Lower leg skin (tissue), 4 donors: Measurements from ENCODE around the gene ZNF280B. TPM values are rescaled to one million over a fixed set of nuclear protein-coding genes. Genes with fewer than 3 reads are reported as not detected.

Experiments used
- DNase-seq, 2 donors: peaks; one replicate each; pipeline ENCODE4 v3.0.0-alpha.2; 2019; ENCODE audit warnings: low spot score in 2 of 2
- H3K4me3 ChIP-seq: fragments of 200-600 bp; sonication (generic); 2 replicates; pipeline ENCODE4 v1.5.1; 2017; ENCODE audit warnings: mild to moderate bottlenecking, low read depth; ENCODE audit not compliant: poor library complexity, severe bottlenecking
- POLR2A ChIP-seq, 2 donors: fragments of 450-650 bp; IDR thresholded peaks; one replicate each; pipeline ENCODE4 v1.6.1; 2016 to 2017; ENCODE audit warnings: antibody characterized with exemption in 2 of 2, mild to moderate bottlenecking in 1 of 2, moderate library complexity in 1 of 2
- WGBS, 2 donors: methylation state at CpG; one replicate each; pipeline ENCODE4 v1.1.5; 2018; 5-methylcytosine and 5-hydroxymethylcytosine counted together
- intact Hi-C: fragments of 100-400 bp; cut with DNase I; formaldehyde crosslinking; loops from one replicate; pipeline ENCODE4 v1.15.0; 2023; ENCODE audit warnings: low total_unique reads
- total RNA-seq, 4 donors: library from RNA; depleted of rRNA; stranded (reverse); fragments of >200 nt; gene quantifications; one replicate each; pipeline ENCODE4 v1.1.0, GENCODE V29; 2016
- TF ChIP-seq, protein P1 (sequence below), 3 donors: fragments of 450-650 bp; IDR thresholded peaks; one replicate each; pipeline ENCODE4 v1.5.1; 2016; ENCODE audit warnings: antibody characterized with exemption in 3 of 3, mild to moderate bottlenecking in 3 of 3, moderate library complexity in 2 of 3

ZNF280B gene
- total RNA-seq, 4 donors from 2014 or later: 0.08 to 0.32 (median 0.24) TPM

DNA sequence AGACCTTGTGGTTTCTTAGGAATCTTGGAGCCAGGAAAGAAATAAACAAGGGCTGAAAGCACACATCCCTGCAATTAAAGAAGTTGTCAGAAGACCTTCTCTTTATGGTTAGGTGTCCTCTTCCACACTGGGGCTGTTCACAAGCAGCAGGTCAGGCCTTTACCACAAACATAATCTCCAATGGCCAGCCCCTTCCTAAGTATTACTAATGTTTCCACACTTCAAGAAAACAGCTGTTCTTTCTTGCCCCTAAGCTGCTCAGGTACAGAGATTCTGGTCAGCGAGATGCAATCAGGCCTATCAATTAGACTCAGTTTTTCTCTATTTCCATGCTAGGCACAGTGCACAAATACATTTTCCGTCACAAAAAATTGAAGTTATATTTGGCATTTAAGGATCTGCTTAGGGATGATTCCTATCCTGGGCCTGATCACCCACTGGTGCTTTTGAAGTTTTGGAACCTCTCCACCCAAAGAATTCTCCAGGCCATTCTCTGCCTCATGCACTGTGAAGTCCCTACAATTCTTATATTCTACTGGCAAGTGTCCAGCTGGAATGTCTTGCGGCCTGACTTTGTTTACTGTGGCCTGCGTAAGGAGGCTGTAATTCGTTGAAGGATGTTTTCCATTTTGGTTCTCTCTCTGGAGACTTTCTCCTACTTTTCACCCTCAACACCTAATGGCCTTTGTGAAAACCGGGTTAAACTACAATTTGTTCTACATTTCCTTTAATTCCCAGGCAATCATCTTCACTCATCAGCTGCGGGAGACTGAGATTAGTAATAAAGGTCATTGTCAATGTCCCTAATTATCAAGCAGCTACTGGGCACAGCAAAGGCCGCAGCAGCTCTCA, 45.4 kb upstream of the ZNF280B start:
- DNase-seq: no peak
- intact Hi-C loops: no loop called here
- TF ChIP-seq POLR2A (IDR thresholded peaks at IDR 0.05): no peak
- TF ChIP-seq, protein P1, sequence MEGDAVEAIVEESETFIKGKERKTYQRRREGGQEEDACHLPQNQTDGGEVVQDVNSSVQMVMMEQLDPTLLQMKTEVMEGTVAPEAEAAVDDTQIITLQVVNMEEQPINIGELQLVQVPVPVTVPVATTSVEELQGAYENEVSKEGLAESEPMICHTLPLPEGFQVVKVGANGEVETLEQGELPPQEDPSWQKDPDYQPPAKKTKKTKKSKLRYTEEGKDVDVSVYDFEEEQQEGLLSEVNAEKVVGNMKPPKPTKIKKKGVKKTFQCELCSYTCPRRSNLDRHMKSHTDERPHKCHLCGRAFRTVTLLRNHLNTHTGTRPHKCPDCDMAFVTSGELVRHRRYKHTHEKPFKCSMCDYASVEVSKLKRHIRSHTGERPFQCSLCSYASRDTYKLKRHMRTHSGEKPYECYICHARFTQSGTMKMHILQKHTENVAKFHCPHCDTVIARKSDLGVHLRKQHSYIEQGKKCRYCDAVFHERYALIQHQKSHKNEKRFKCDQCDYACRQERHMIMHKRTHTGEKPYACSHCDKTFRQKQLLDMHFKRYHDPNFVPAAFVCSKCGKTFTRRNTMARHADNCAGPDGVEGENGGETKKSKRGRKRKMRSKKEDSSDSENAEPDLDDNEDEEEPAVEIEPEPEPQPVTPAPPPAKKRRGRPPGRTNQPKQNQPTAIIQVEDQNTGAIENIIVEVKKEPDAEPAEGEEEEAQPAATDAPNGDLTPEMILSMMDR (IDR thresholded peaks at IDR 0.05): no peak
- no peak overlapping the region for H3K4me3 ChIP-seq
- WGBS, 2 donors: 66 to 67% methylated on average over 8 of the region's 8 CpGs

DNA sequence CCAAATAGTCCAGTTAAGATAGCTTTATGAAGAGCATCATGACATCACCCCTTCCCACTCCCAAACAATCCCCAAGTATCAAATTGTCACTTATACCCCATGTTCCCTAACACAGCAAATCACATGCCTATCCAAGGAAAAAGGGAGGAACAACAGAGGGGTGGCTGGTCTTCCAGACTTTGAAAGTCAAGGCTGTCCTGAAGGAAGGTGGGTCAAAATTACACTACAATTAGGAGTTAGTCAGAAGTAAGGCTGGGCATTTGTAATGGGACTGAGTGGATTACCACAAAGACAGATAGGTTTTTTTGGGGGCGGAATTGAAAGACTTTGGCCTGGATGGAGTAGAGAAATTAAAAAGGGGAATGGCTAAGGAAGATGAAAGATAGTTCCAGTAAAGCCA, 44.6 kb upstream of the ZNF280B start:
- no peak for TF ChIP-seq POLR2A (IDR thresholded peaks at IDR 0.05)
- TF ChIP-seq, protein P1 (IDR thresholded peaks at IDR 0.05): no peak
- DNase-seq: no peak
- intact Hi-C loops: no loop called here
- no peak overlapping the region for H3K4me3 ChIP-seq
- 80 to 91% methylated on average over 1 of the region's 1 CpG for WGBS, 2 donors

DNA sequence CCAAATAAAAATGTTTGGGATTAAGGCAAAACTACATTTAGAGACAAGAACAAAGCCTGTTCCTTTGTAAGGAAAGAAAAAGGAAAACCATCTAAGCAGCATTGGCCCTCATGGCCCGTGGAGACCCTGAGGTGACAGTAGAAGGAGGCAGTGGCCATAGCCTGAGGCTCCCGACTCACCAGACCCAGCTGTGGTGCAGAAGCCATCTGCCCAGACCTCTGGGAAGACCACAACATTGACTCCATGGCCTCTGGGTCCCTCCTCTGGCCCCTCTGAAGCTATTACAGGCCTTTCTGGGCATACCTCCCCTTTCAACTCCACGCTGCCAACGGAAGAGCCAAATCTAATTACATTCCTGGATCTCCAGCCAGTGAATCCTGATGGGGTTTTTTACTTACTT, 44.1 kb upstream of the ZNF280B start:
- intact Hi-C loops: no loop called here
- WGBS, 2 donors: 58 to 65% methylated on average over 4 of the region's 4 CpGs
- no peak for DNase-seq
- no peak for TF ChIP-seq POLR2A (IDR thresholded peaks at IDR 0.05)
- TF ChIP-seq, protein P1 (IDR thresholded peaks at IDR 0.05): no peak
- H3K4me3 ChIP-seq: no peak overlapping the region

DNA sequence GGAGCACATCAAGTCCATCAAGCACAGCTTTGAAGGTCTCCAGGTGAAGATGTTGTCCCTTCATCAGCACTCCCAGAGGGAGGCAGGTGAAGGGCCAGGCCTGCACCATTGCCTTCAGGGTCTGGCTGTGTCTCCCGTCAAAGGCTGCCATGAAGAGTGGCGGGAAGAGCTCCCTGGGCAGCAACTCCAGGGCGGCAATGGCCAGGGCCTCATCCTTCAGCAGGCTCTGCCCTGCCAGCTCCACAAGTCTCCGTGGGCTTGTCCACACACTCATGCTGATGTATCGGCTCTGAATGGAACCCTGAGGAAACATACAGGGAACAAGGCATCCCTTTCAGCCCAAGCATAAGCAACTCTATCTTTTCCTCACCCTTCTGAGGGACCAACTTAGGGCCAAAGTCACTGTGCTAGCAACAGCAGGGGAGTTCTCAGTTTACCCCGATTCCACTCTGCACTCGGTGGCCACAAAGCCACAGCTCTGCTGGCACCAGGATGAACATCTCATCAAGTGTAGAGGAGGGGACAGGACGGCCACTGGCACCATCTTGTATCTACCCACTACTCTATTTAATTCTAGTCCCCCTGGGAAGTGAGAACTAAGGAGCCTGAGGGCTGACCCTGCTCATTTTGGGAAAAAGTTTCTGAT, 42.4 kb upstream of the ZNF280B start:
- 91 to 92% methylated on average over 8 of the region's 8 CpGs for WGBS, 2 donors
- DNase-seq: no peak
- H3K4me3 ChIP-seq: no peak overlapping the region
- intact Hi-C loops: no loop called here
- TF ChIP-seq POLR2A (IDR thresholded peaks at IDR 0.05): no peak
- TF ChIP-seq, protein P1 (IDR thresholded peaks at IDR 0.05): no peak

DNA sequence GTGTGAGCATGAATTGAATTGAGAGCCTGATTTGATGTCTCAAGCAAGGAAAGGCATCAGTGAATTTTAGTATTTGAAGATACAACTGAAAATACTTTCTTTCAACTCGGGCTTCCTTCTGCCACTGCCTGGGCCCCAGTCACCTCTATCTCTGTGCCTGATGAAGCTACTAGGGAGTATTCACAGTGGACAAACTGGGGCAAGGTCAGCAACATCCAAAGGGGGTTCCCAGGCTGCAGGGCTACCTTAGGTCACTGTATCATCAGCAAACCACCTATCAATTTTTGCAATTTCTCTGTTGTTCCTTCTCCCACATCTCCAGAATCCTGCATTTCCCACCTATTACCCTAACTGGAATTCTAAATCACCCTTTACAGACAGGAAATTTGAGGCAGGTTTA, 40.4 kb upstream of the ZNF280B start:
- no peak overlapping the region for H3K4me3 ChIP-seq
- WGBS, 2 donors: 62 to 76% methylated on average over 1 of the region's 1 CpG
- intact Hi-C loops: no loop called here
- TF ChIP-seq, protein P1 (IDR thresholded peaks at IDR 0.05): no peak
- TF ChIP-seq POLR2A (IDR thresholded peaks at IDR 0.05): no peak
- no peak for DNase-seq
